OCI-LY1 (cell line): ENCODE data around the gene ANKMY1.
A peak's percentile ranks its signal among the peaks of the same experiment; 100 is the strongest.

Experiments
- H2AFZ ChIP-seq: fragments of 200-600 bp; sonication (generic), shearing (Covaris generic); 2 replicates; pipeline ENCODE4 v1.6.0; 2014; ENCODE audit warnings: antibody characterized with exemption, mild to moderate bottlenecking, low read length
- H3F3A ChIP-seq: fragments of 200-600 bp; sonication (generic), shearing (Covaris generic); 2 replicates; pipeline ENCODE4 v1.6.0; 2014; ENCODE audit warnings: mild to moderate bottlenecking, antibody characterized with exemption, low read length, moderate library complexity; ENCODE audit not compliant: insufficient read depth
- H3K27ac ChIP-seq: fragments of 200-600 bp; sonication (generic); 2 replicates; pipeline ENCODE4 v1.5.1; 2014; ENCODE audit warnings: low read length, mixed run types, mild to moderate bottlenecking, low read depth; ENCODE audit not compliant: poor library complexity, severe bottlenecking
- H3K27me3 ChIP-seq: fragments of 200-600 bp; sonication (generic); 2 replicates; pipeline ENCODE4 v1.6.0; 2014; ENCODE audit warnings: antibody characterized with exemption, mild to moderate bottlenecking, low read length, moderate library complexity; ENCODE audit not compliant: insufficient read depth
- H3K36me3 ChIP-seq: fragments of 200-600 bp; sonication (generic); 2 replicates; pipeline ENCODE4 v1.6.1; 2014; ENCODE audit warnings: mild to moderate bottlenecking, antibody characterized with exemption, low read length, moderate library complexity, mixed read lengths; ENCODE audit not compliant: insufficient read depth
- H3K4me1 ChIP-seq: fragments of 200-600 bp; sonication (generic); 2 replicates; pipeline ENCODE4 v1.5.1; 2014; ENCODE audit warnings: mild to moderate bottlenecking, low read length, moderate library complexity; ENCODE audit not compliant: insufficient read depth, severe bottlenecking
- H3K4me2 ChIP-seq: fragments of 200-600 bp; sonication (generic), shearing (Covaris generic); 2 replicates; pipeline ENCODE4 v1.6.1; 2014; ENCODE audit warnings: low read length
- H3K4me3 ChIP-seq: fragments of 200-600 bp; sonication (generic); 2 replicates; pipeline ENCODE4 v1.5.1; 2014; ENCODE audit warnings: low read length, low read depth, mild to moderate bottlenecking, mixed read lengths; ENCODE audit not compliant: poor library complexity, severe bottlenecking
- H3K79me2 ChIP-seq: fragments of 200-600 bp; shearing (Covaris generic); 2 replicates; pipeline ENCODE4 v1.6.1; 2016; ENCODE audit warnings: mixed run types, low read length, mixed read lengths; ENCODE audit not compliant: insufficient read depth
- H3K9ac ChIP-seq: fragments of 200-600 bp; sonication (generic), shearing (Covaris generic); 2 replicates; pipeline ENCODE4 v1.6.1; 2014; ENCODE audit warnings: mild to moderate bottlenecking, low read length, mixed read lengths
- H3K9me2 ChIP-seq: fragments of 200-600 bp; sonication (generic), shearing (Covaris generic); 2 replicates; pipeline ENCODE4 v1.6.1; 2014; ENCODE audit warnings: low read depth, mild to moderate bottlenecking, low read length, mixed read lengths
- H3K9me3 ChIP-seq: fragments of 200-600 bp; shearing (Covaris generic); 2 replicates; pipeline ENCODE4 v1.6.1; 2014; ENCODE audit warnings: low read length, mixed read lengths
- H4K20me1 ChIP-seq: fragments of 200-600 bp; sonication (generic), shearing (Covaris generic); 2 replicates; pipeline ENCODE4 v1.6.0; 2016; ENCODE audit warnings: mild to moderate bottlenecking, low read length; ENCODE audit not compliant: insufficient read depth
- CTCF ChIP-seq: fragments of 200-600 bp; sonication (generic), shearing (Covaris generic); IDR thresholded peaks from 2 replicates; pipeline ENCODE4 v1.5.1; 2017; ENCODE audit warnings: mild to moderate bottlenecking, antibody characterized with exemption, low read length, moderate library complexity, mixed read lengths
- EZH2 ChIP-seq: fragments of 200-600 bp; sonication (generic), shearing (Covaris generic); IDR thresholded peaks from 2 replicates; pipeline ENCODE4 v1.8.0; 2017; ENCODE audit warnings: borderline replicate concordance, mixed run types, mild to moderate bottlenecking, antibody characterized with exemption, low read length, moderate library complexity, mixed read lengths

Gene ANKMY1

GRCh38 chr2:240579071-240579762 lies 21.4 kb upstream of the ANKMY1 start:
- Histone ChIP-seq H3K9ac (peak overlapping the region; percentile 35; the same call in 1 of the 2 replicates), H3K4me3 (no peak overlapping the region), H3K9me3 (no peaks in the 10 kb centered on the region), H3F3A (no peaks in the 10 kb centered on the region), H3K4me2 (peak overlapping the region; percentile 10; the same call in 1 of the 2 replicates), H3K79me2 (no peaks in the 10 kb centered on the region), H4K20me1 (no peaks in the 10 kb centered on the region), H2AFZ (no peak overlapping the region), H3K36me3 (peaks cover 40% of the 10 kb centered on the region), H3K9me2 (no peaks in the 10 kb centered on the region), H3K4me1 (peaks cover 37% of the 10 kb centered on the region), H3K27me3 (no peaks in the 10 kb centered on the region), H3K27ac (peak overlapping the region; percentile 81)
- TF ChIP-seq EZH2 = no peak
- no peak for TF ChIP-seq CTCF

DNA sequence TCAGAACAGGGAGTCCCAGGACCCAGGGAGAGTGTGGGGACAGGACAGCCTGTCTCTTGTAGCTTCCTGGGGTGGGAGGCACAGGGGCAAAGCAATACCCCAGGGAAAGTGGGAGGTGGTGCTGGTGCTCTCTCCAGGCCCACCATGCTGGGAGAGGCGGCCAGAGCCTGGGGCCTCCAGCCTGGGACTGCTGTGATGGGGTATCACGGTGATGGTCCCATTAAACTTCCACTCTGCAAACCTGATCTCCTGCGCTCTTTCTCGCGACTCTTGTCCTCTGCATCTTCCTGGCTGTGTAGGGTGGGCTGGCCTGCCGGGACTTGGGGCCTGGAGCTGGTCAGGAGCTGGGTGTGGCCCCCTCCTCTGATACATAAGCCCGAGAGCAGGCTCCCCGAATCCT lies 20.7 kb upstream of the ANKMY1 start:
- Histone ChIP-seq H3K79me2 (no peaks in the 10 kb centered on the region), H3K27me3 (no peaks in the 10 kb centered on the region), H3K36me3 (peaks cover 40% of the 10 kb centered on the region), H3F3A (no peaks in the 10 kb centered on the region), H2AFZ (no peak overlapping the region), H3K9me3 (no peaks in the 10 kb centered on the region), H3K27ac (no peak overlapping the region), H3K9me2 (no peaks in the 10 kb centered on the region), H3K9ac (no peak overlapping the region), H3K4me2 (no peak overlapping the region), H3K4me3 (no peak overlapping the region), H4K20me1 (no peaks in the 10 kb centered on the region), H3K4me1 (peaks cover 30% of the 10 kb centered on the region)
- no peak for TF ChIP-seq CTCF
- no peak for TF ChIP-seq EZH2

DNA sequence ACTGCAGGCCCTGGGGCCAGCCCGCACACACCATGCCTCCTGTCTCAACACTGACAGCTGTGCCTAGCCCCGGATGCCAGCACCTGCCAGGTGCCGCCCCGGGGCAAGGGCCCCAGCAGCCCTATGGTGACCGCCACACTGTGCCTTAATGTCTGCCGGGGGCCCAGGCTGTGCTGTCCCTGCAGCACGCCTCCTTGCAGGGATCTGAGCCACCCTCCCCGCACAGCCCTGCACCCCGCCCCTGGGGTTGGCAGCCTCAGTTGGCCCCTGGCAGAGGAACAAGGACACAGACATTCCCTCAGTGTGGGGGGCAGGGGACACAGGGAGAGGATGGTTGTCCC lies 20.3 kb upstream of the ANKMY1 start:
- Histone ChIP-seq H3K4me2 (no peak overlapping the region), H3K27me3 (no peaks in the 10 kb centered on the region), H2AFZ (no peak overlapping the region), H3K9ac (no peak overlapping the region), H3K79me2 (no peaks in the 10 kb centered on the region), H3K4me3 (no peak overlapping the region), H3F3A (no peaks in the 10 kb centered on the region), H3K27ac (no peak overlapping the region), H4K20me1 (no peaks in the 10 kb centered on the region), H3K4me1 (peaks cover 29% of the 10 kb centered on the region), H3K36me3 (peaks cover 40% of the 10 kb centered on the region), H3K9me3 (no peaks in the 10 kb centered on the region), H3K9me2 (no peaks in the 10 kb centered on the region)
- TF ChIP-seq CTCF (no peak), EZH2 (no peak)
